Stimulated activated CD4-positive, alpha-beta T cell treated with anti-CD3 and anti-CD28 coated beads, TNF-alpha, amount 100 ng/mL, for 24 hours (primary cell): ENCODE data around the gene ANXA1.

Experiments
- DNase-seq, 3 experiments: peaks; one replicate each; pipeline ENCODE4 v3.0.0-alpha.2; 2020; ENCODE audit warnings: low read depth in 3 of 3

ANXA1 gene

GRCh38 chr9:73137914-73138313 is 13.8 kb upstream of the ANXA1 start:
- no peak for DNase-seq

- DNase-seq: no peak
Measured at GRCh38 chr9:73138516-73138915, 13.1 kb upstream of the ANXA1 start.

- no peak for DNase-seq
Measured at GRCh38 chr9:73141282-73141681, 10.4 kb upstream of the ANXA1 start.

- no peak for DNase-seq
Measured at GRCh38 chr9:73143711-73144328, 7.8 kb upstream of the ANXA1 start.

GRCh38 chr9:73146111-73146815 is 5.4 kb upstream of the ANXA1 start:
- no peak for DNase-seq

- no peak for DNase-seq
Measured at GRCh38 chr9:73148447-73148937, 3.2 kb upstream of the ANXA1 start.

GRCh38 chr9:73149371-73150067 is 2.1 kb upstream of the ANXA1 start:
- no peak for DNase-seq

GRCh38 chr9:73152543-73152844 is 829 bp downstream of the ANXA1 start:
- DNase-seq: no peak

- DNase-seq: no peak
Measured at GRCh38 chr9:73152953-73153352, 1.3 kb downstream of the ANXA1 start.

GRCh38 chr9:73153793-73154227 is 2.1 kb downstream of the ANXA1 start:
- DNase-seq: no peak

- DNase-seq: no peak
Measured at GRCh38 chr9:73154271-73154670, 2.6 kb downstream of the ANXA1 start.

- no peak for DNase-seq
Measured at GRCh38 chr9:73154722-73155121, 3.1 kb downstream of the ANXA1 start.

GRCh38 chr9:73155377-73155776 is 3.7 kb downstream of the ANXA1 start:
- no peak for DNase-seq

- DNase-seq: no peak
Measured at GRCh38 chr9:73155968-73156864, 4.6 kb downstream of the ANXA1 start.

GRCh38 chr9:73156865-73157187 is 5.2 kb downstream of the ANXA1 start:
- DNase-seq: no peak

GRCh38 chr9:73157811-73158210 is 6.1 kb downstream of the ANXA1 start:
- DNase-seq: no peak

- DNase-seq: no peak
Measured at GRCh38 chr9:73158723-73159122, 7.1 kb downstream of the ANXA1 start.

- DNase-seq: no peak
Measured at GRCh38 chr9:73160868-73161267, 9.2 kb downstream of the ANXA1 start.

GRCh38 chr9:73162987-73163768 is 11.5 kb downstream of the ANXA1 start:
- no peak for DNase-seq

- DNase-seq: no peak
Measured at GRCh38 chr9:73165911-73166310, 14.2 kb downstream of the ANXA1 start.

- DNase-seq: no peak
Measured at GRCh38 chr9:73166468-73166867, 14.8 kb downstream of the ANXA1 start.
